ENCODE measurements around the gene BST2. TPM values are rescaled to one million over a fixed set of nuclear protein-coding genes. Genes with fewer than 3 reads are reported as not detected.

The BST2 gene
- total and polyA plus RNA-seq, 9 of the 15 experiments (the other 6 are each of a cell fraction or from before 2014, with no cell fraction given): 11.2 to 232 (median 151) TPM

DNA sequence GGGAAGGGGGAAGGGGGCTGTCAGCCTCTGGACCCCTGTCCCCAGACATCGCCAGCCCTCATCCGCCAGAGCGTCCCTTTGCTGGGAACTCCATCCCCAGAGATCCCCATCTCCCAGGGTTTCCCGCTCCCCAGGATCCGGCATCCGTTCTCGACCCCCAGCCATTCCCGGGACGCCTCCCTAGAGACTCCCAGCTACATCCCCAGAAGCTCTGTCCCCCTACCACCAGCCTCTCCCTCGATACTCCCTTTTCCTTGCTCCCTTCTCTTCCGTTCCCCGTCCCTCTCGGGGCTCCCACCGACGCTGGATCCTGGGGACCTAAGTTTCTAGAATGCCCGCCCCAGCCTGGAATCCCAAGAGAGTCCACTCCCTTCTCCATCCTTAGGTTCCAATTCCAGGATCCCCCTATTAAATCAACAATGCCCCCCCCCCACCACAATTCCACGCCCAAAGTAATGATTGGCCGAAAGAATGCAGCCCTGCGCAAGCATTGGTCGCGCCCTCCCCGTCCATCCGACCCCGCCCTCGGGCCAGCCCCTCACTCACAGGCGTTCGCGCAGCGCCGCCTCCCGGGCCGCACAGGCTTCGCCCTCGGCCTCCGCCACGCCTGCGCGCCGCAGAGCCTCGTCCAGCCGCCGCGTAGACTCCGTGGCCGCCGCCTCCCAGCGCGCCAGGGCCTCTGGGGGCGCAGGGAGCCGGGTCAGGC, 14.6 kb downstream of the BST2 start (continued):
- TF ChIP-seq TOE1 (IDR thresholded peaks at IDR 0.05; ENCODE audit: borderline replicate concordance) (peak; percentile 64; the same call in 1 of the 2 replicates), TOE1 (CRISPR knock-in tag; IDR thresholded peaks at IDR 0.05; ENCODE audit: borderline replicate concordance, low read depth) (no peak), YY1 (IDR thresholded peaks at IDR 0.05; ENCODE audit: borderline replicate concordance in 1 of 3, control insufficient read depth in 1 of 3, extremely low read depth in 1 of 3, insufficient read depth in 3 of 3, insufficient read length in 1 of 3, insufficient replicate concordance in 2 of 3, low read depth in 1 of 3, low read length in 2 of 3) (peak in 2 of 3 experiments; percentile 21 to 74), TCF3 (CRISPR knock-in tag; IDR thresholded peaks at IDR 0.05) (0 out of 2 replicates have a peak, but pooled peaks have one; percentile 10), ZNF282 (CRISPR knock-in tag; IDR thresholded peaks at IDR 0.05) (no peak), HES1 (IDR thresholded peaks at IDR 0.05; ENCODE audit: low read depth) (no peak), ATF4 (CRISPR knock-in tag; IDR thresholded peaks at IDR 0.05) (no peak), ZNF347 (CRISPR knock-in tag; IDR thresholded peaks at IDR 0.05; ENCODE audit: low read depth) (no peak), TEAD4 (IDR thresholded peaks at IDR 0.05; ENCODE audit: low read length) (no peak), TEAD4 (CRISPR knock-in tag; IDR thresholded peaks at IDR 0.05; ENCODE audit: borderline replicate concordance) (no peak), RNF2 (IDR thresholded peaks at IDR 0.05) (no peak), ARNT (IDR thresholded peaks at IDR 0.05) (no peak), SRSF3 (IDR thresholded peaks at IDR 0.05; ENCODE audit: insufficient read depth, low read length) (no peak), ESRRB (CRISPR knock-in tag; IDR thresholded peaks at IDR 0.05; ENCODE audit: borderline replicate concordance) (no peak)
- TF ChIP-seq, protein P1, sequence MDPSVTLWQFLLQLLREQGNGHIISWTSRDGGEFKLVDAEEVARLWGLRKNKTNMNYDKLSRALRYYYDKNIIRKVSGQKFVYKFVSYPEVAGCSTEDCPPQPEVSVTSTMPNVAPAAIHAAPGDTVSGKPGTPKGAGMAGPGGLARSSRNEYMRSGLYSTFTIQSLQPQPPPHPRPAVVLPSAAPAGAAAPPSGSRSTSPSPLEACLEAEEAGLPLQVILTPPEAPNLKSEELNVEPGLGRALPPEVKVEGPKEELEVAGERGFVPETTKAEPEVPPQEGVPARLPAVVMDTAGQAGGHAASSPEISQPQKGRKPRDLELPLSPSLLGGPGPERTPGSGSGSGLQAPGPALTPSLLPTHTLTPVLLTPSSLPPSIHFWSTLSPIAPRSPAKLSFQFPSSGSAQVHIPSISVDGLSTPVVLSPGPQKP (CRISPR knock-in tag; IDR thresholded peaks at IDR 0.05): no peak
- TF ChIP-seq, protein P2, sequence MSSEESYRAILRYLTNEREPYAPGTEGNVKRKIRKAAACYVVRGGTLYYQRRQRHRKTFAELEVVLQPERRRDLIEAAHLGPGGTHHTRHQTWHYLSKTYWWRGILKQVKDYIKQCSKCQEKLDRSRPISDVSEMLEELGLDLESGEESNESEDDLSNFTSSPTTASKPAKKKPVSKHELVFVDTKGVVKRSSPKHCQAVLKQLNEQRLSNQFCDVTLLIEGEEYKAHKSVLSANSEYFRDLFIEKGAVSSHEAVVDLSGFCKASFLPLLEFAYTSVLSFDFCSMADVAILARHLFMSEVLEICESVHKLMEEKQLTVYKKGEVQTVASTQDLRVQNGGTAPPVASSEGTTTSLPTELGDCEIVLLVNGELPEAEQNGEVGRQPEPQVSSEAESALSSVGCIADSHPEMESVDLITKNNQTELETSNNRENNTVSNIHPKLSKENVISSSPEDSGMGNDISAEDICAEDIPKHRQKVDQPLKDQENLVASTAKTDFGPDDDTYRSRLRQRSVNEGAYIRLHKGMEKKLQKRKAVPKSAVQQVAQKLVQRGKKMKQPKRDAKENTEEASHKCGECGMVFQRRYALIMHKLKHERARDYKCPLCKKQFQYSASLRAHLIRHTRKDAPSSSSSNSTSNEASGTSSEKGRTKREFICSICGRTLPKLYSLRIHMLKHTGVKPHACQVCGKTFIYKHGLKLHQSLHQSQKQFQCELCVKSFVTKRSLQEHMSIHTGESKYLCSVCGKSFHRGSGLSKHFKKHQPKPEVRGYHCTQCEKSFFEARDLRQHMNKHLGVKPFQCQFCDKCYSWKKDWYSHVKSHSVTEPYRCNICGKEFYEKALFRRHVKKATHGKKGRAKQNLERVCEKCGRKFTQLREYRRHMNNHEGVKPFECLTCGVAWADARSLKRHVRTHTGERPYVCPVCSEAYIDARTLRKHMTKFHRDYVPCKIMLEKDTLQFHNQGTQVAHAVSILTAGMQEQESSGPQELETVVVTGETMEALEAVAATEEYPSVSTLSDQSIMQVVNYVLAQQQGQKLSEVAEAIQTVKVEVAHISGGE (CRISPR knock-in tag; IDR thresholded peaks at IDR 0.05): no peak
